GM12873 (cell line): Measurements from ENCODE around the gene DNM3.

ENCODE experiments used
- CTCF ChIP-seq: IDR thresholded peaks from 2 replicates; pipeline ENCODE4 v1.5.1; 2012; ENCODE audit warnings: low read depth, mild to moderate bottlenecking, moderate library complexity, low read length, control low read depth; ENCODE audit not compliant: insufficient read depth; ENCODE audit errors: missing control alignments

The DNM3 gene

GRCh38 chr1:172003766-172004530 lies 162.7 kb downstream of the DNM3 start:
- no peak for TF ChIP-seq CTCF

GRCh38 chr1:172004671-172005070 lies 163.4 kb downstream of the DNM3 start:
- TF ChIP-seq CTCF = no peak

- TF ChIP-seq CTCF = no peak
Measured at GRCh38 chr1:172005856-172006255, 164.6 kb downstream of the DNM3 start.

- no peak for TF ChIP-seq CTCF
Measured at GRCh38 chr1:172006660-172007059, 165.4 kb downstream of the DNM3 start.

GRCh38 chr1:172018727-172019311 lies 177.5 kb downstream of the DNM3 start:
- no peak for TF ChIP-seq CTCF

- TF ChIP-seq CTCF = no peak
Measured at GRCh38 chr1:172019976-172020375, 178.7 kb downstream of the DNM3 start.

GRCh38 chr1:172024516-172024915 lies 183.2 kb downstream of the DNM3 start:
- TF ChIP-seq CTCF = no peak
